HCT116 (cell line): ENCODE results near the gene CCDC146.

Source experiments
- CBX3 ChIP-seq: IDR thresholded peaks from 2 replicates; pipeline ENCODE4 v1.6.1; 2012; ENCODE audit warnings: low read depth
- CTCF ChIP-seq, 3 experiments: fragments of 200-600 bp in 1 of 3; sonication (generic) in 1 of 3; IDR thresholded peaks in 2 of 3; conservative IDR thresholded peaks in 1 of 3; 2 replicates each; pipeline ENCODE4 v1.5.1; 2012 to 2017; ENCODE audit warnings: low read depth in 2 of 3, low read length in 2 of 3, antibody characterized with exemption in 1 of 3, borderline replicate concordance in 1 of 3, control low read depth in 1 of 3, mild to moderate bottlenecking in 1 of 3, mixed read lengths in 1 of 3, mixed run types in 1 of 3, moderate library complexity in 1 of 3; ENCODE audit not compliant: insufficient read depth in 1 of 3
- EZH2 ChIP-seq: fragments of 200-600 bp; sonication (generic); IDR thresholded peaks from 2 replicates; pipeline ENCODE4 v1.6.1; 2017; ENCODE audit warnings: antibody characterized with exemption, mixed run types
- EZH2phosphoT487 ChIP-seq: fragments of 200-600 bp; IDR thresholded peaks from 2 replicates; pipeline ENCODE4 v1.6.1; 2018; ENCODE audit warnings: antibody characterized with exemption, borderline replicate concordance
- MAX ChIP-seq: IDR thresholded peaks from 2 replicates; pipeline ENCODE4 v1.6.1; 2012
- POLR2A ChIP-seq: IDR thresholded peaks from 2 replicates; pipeline ENCODE4 v1.7.0; 2011; ENCODE audit warnings: borderline replicate concordance; ENCODE audit not compliant: insufficient read depth, insufficient read length; ENCODE audit errors: extremely low read depth
- POLR2AphosphoS5 ChIP-seq: IDR thresholded peaks from 2 replicates; pipeline ENCODE4 v1.6.1; 2011; ENCODE audit warnings: mild to moderate bottlenecking, low read depth, low read length, moderate library complexity
- REST ChIP-seq: IDR thresholded peaks from 2 replicates; pipeline ENCODE4 v1.6.1; 2012; ENCODE audit warnings: low read depth
- SP1 ChIP-seq: IDR thresholded peaks from 2 replicates; pipeline ENCODE4 v1.6.1; 2012; ENCODE audit warnings: low read depth
- SRF ChIP-seq: IDR thresholded peaks from 2 replicates; pipeline ENCODE4 v1.6.1; 2012; ENCODE audit warnings: low read depth
- TCF7L2 ChIP-seq: IDR thresholded peaks from 2 replicates; pipeline ENCODE4 v1.7.0; 2011; ENCODE audit warnings: borderline replicate concordance, inconsistent platforms; ENCODE audit not compliant: insufficient read depth, insufficient read length; ENCODE audit errors: extremely low read depth

- no peak for TF ChIP-seq POLR2A
- TF ChIP-seq CTCF (IDR thresholded peaks at IDR 0.05 in 2 of 3, conservative IDR thresholded peaks at IDR 0.05 in 1 of 3; ENCODE audit: borderline replicate concordance in 1 of 3, insufficient read depth in 1 of 3, low read depth in 2 of 3, low read length in 2 of 3), result no peak
- TF ChIP-seq EZH2, result no peak
- no peak for TF ChIP-seq SRF
- no peak for TF ChIP-seq POLR2AphosphoS5
- TF ChIP-seq MAX, result no peak
- TF ChIP-seq REST, result no peak
- TF ChIP-seq EZH2phosphoT487, result no peak
- no peak for TF ChIP-seq CBX3
- TF ChIP-seq TCF7L2, result no peak
- no peak for TF ChIP-seq SP1
These were observed 117.1 kb downstream of the CCDC146 start for GRCh38 chr7:77239471-77239870.
